OCI-M1 (cell line): Measurements from ENCODE around the gene ZDHHC16.
"Not testable (repeated sequence)": the region's sequence is repeated elsewhere in the genome, so short reads cannot be mapped to it uniquely, and the experiment has no call there.

ENCODE experiments used
- DNase-seq: peaks from one replicate; lab custom pipeline; 2025; lab: John Stamatoyannopoulos, UW

The ZDHHC16 gene

GRCh38 chr10:97445722-97446639, at the start of gene ZDHHC16, which contains the start of gene EXOSC1:
Gene ZDHHC16, plus strand, starts transcription at chr10:97446175. Its CDS starts 5,501 bp downstream, at chr10:97451676.
Gene EXOSC1, minus strand, starts transcription at chr10:97446006. Its CDS starts 21 bp downstream, at chr10:97445985.
- peak; percentile 98 for DNase-seq

GRCh38 chr10:97399843-97400545, 46.0 kb upstream of the ZDHHC16 start:
- DNase-seq: peak; percentile 90

DNA sequence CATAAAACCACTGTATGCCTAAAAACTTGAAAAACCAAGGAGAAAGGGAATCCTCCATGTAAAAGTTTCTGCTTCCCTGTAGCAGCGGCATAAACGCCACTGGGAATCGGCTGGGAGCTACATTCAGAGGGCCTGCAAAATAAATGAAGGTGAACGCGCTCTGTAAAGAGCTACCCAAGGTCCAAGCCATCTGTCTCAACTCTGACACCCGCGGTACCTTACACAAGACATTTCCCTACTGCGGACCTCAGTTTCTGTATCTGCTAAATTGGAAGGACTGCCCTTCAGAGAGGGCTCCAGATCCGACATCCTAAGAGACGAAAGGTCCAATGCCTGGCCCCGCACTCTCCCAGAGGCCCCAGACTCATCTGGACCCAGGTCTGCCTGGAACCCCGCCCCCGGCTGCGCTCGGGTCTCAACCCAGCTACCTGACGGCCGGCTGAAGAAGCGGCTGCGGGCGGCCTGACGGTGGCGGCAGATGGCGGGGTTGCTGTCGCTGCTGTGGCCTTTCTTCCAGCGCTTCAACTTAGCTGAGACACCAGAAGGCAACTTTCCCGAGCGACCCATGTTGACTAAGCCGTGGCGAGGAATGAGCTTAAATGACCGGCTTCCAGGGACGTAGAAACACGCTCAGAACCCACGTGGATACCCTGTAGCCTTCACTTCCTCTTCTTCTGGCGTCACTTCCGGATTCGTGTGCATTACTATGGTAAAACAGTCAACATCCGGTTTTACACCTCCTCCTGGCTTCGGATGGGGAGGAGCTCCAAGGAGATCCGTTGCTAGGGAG, 45.1 kb upstream of the ZDHHC16 start, which contains the start of gene RRP12:
Gene RRP12 (minus strand): TSS at position 676 of the 790 bp plus-strand sequence. CDS start 109 bp downstream, at position 567.
- peak; percentile 98 for DNase-seq

- DNase-seq: no peak
These were observed 44.5 kb upstream of the ZDHHC16 start for GRCh38 chr10:97401455-97401919.

- no peak for DNase-seq
These were observed 41.9 kb upstream of the ZDHHC16 start for GRCh38 chr10:97404044-97404443.

DNA sequence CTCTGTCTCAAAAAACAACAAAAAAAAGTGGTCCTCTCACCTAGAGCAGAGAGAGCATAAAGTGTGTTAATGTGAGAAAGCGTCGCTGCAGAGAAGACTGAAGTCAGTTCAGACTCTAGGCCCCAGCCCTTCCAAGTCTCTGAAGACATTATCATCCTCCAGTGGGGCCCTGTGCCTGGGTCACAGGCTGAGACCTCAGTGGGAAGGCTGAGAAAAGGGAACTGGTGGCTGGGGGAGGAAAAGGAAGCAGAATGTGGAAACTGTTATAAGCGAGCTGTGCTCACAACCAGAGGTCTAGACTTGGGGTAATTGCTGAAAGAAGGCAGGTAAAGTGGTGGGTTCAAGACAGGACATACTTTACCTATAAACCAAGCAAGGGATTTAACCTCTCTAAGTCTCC, 39.9 kb upstream of the ZDHHC16 start:
- peak; percentile 86 for DNase-seq

DNA sequence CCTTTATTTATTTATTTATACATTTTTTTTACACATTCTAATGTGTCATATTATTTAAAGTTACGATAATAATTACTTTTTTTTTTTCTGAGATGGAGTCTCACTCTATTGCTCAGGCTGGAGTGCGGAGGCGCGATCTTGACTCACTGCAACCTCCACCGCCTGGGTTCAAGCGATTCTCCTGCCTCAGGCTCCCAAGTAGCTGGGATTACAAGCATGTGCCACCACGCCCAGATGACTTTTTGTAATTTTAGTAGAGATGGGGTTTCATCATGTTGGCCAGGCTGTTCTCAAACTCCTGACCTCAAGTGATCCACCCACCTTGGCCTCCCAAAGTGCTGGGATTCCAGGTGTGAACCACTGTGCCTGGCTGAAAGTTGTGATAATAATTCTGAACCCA, 39.5 kb upstream of the ZDHHC16 start:
- not testable (repeated sequence) for DNase-seq

DNA sequence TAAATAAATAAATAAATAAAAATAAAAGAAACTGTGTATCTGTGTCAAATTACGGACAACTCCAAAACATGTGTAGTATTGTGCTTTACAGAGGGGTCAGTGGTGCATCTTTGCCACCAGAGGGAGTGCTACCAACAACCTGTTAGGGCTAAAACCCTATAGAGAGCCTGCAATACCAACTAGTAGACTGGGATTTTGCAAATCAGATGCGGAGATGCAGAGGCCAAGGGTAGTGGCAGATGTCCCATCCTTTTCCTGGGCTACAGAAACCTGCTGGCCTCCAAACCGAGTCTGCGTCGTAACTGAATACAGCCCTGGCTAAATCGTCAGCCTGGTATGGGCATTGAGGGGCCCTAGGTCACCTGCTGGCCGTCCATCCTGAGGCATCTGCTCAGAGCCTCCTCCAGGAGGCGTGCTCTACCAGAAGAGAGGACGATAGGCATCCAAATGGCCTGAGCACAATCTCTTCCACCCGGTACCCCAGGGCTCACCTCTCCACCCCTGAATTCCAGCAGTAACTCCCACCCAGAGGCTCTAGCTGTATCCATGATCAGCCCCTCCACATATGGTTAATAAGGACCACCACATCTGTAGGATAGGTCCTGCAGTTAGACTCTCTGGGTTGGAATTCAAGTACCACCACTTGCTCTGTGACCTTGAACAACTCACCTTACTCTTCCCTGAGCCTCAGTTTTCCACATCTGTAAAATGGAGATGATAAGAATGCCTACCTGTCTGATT, 38.6 kb upstream of the ZDHHC16 start:
- DNase-seq: peak; percentile 95

GRCh38 chr10:97407952-97408248, 38.1 kb upstream of the ZDHHC16 start:
- no peak for DNase-seq

GRCh38 chr10:97408496-97408992, 37.4 kb upstream of the ZDHHC16 start:
- no peak for DNase-seq

DNA sequence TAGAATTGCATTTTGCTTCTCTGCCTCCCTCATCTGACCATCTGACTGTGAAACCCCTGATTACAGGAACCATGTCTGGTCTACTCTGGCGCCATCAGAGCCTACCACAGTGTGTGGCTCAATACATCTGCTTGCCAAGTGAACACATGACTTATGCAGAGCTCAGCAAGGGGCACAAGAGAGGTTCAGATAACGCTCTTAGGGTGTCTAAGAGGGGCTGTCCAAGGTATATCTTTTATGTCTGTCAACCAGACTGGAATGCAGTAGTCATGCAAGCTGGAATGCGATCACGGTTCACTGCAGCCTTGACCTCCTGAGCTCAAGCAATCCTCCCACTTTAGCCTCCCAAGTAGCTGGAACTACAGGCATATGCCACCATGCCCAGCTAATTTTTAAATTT, 34.6 kb upstream of the ZDHHC16 start:
- no peak for DNase-seq

- no peak for DNase-seq
These were observed 33.1 kb upstream of the ZDHHC16 start for GRCh38 chr10:97412891-97413304.

GRCh38 chr10:97416565-97416964, 29.4 kb upstream of the ZDHHC16 start:
- no peak for DNase-seq

- not testable (repeated sequence) for DNase-seq
These were observed 22.2 kb upstream of the ZDHHC16 start for GRCh38 chr10:97423757-97424098.

DNA sequence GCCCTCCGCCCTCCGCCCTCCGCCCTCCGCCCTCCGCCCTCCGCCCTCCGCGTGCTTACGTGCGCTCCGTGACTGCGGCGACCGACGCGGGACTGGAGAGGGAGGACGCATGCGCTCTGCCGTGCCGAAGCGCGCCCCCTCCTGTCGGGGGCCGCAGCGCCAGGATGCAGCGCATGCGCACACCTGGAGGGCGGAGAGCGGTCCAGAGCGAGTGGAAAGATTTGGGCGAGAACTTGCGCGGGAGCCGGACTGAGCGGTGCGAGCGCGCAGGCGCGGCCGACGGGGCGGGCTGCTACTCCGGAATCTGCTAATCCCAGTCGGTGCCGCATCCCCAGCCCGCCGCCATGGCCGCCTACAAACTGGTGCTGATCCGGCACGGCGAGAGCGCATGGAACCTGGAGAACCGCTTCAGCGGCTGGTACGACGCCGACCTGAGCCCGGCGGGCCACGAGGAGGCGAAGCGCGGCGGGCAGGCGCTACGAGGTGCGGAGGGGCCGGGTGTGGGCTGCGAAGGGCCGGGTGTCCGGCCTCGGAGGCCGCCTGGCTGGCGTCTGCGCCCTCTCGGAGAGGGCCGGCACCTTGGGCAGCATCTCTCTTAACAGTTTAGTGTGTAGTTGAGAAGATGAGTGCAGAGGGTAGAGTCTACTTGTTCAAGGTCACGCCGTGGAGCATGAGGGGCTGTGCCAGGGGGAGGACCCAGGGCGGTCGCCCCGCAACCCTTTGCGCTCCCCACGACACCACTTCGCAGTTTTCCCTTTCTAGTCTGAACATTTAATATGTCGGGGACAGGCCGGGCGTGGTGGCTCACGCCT, 19.8 kb upstream of the ZDHHC16 start, which contains the start of gene PGAM1:
Gene PGAM1 (plus strand): TSS at position 228 of the 812 bp plus-strand sequence. CDS start 117 bp downstream, at position 345.
- DNase-seq: peak; percentile 98

DNA sequence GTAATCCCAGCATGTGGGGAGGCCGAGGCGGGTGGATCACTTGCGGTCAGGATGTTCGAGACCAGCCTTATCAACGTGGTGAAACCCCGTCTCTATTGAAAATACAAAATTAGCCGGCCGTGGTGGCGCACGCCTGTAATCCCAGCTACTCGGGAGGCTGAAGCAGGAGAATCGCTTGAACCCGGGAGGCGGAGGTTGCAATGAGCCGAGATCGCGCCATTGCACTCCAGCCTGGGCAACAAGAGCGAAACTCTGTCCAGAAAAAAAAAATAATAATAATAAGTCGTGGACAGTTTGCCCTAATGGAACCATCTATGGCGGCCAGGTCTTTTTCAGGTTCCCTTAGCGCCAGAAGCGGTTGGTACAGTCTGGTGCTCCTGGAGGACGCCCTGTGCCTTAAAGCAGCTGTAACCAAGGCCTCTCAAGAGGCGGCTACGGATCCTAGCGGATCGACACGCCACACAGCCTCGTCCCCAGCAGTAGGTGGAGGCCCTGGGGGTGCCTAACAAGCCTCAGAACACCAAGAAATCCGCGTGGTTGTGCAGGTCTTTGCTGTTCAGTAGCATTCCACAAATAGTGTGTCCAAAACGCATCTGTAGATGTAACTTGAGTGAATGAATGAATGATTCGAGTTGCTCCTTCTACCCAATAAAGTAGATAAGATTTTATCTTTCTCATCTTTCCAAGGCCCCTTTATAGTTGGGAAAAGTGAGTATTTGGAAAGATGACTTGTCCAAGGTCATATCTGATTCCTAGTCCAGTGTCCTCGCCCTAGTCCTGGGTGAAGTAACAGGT, 19.0 kb upstream of the ZDHHC16 start:
- DNase-seq: peak; percentile 44

GRCh38 chr10:97427571-97428179, 18.3 kb upstream of the ZDHHC16 start:
- DNase-seq: peak; percentile 48

DNA sequence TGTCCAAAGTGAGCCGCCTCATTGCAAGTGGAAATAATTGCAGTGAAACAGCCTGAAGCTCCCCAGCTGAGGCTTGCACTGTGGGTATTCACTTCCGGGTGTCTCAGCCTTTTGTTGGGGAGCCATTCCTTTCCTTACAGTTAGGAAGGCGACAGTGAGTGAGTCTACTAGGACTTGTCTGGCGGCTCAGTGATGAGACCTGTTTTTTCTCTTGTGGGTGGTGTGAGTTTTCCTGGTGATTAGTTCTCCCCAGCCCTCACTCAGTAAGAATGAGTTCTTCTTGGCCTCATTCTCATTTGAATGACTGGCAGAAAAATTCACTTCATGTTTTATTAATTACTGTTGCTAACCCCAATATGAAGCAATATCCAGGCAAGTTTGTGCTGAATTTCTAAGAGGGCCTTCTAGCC, 17.4 kb upstream of the ZDHHC16 start:
- DNase-seq: no peak

DNA sequence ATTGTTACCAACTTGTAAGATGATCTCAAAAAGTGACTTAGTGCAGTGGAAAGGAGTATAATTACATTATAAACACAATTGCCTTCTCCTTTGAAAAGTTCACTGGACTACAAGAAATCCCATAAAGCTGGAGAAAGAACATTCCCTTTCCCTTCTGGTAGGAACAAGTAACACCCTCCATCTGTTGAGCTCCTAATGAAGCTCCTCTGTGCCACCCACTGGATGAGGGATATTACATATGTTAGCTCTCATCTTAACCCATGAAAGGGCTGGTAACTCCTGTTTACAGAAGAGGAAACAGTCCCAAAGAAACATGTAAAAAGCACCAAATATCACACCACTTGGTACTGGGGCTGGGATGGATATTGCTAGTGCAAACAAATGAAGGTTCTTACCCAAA, 11.9 kb upstream of the ZDHHC16 start:
- peak; percentile 30 for DNase-seq
